PC-9 (cell line): ENCODE data around the gene ENG. TPM values are rescaled to one million over a fixed set of nuclear protein-coding genes. Genes with fewer than 3 reads are reported as not detected.

ENCODE experiments used
- BruUV-seq: library from RNA; stranded (reverse); fragments of 400-500 nt; replicated peaks from 2 replicates; lab custom pipeline; 2021; lab: Mats Ljungman, UMichigan
- CTCF ChIA-PET: fragments of 300-600 bp; sonication (Branson Sonifier 250); formaldehyde crosslinking; loops from one replicate; lab custom pipeline; 2022; ENCODE audit warnings: antibody characterized with exemption; lab: Charles Lee
- POLR2A ChIA-PET: fragments of 300-600 bp; sonication (Branson Sonifier 250); formaldehyde crosslinking; loops from one replicate; lab custom pipeline; 2022; ENCODE audit warnings: antibody characterized with exemption; ENCODE audit not compliant: unreplicated experiment; lab: Charles Lee
- DNase-seq, 2 experiments: peaks; one replicate each; pipeline versions ENCODE4 v3.0.0 to v3.0.0-alpha.2; 2015 to 2022; ENCODE audit warnings: mixed read lengths in 1 of 2
- H2AFZ ChIP-seq: fragments of 200-600 bp; sonication (generic); 2 replicates; pipeline ENCODE4 v1.8.1; 2017; ENCODE audit warnings: antibody characterized with exemption
- H3F3A ChIP-seq: fragments of 200-600 bp; sonication (generic); 2 replicates; pipeline ENCODE4 v1.8.1; 2017; ENCODE audit warnings: antibody characterized with exemption, mild to moderate bottlenecking, low read depth; ENCODE audit not compliant: insufficient read depth
- H3K27ac ChIP-seq: fragments of 200-600 bp; sonication (generic); 2 replicates; pipeline ENCODE4 v1.6.1; 2016; ENCODE audit warnings: mixed run types
- H3K27me3 ChIP-seq: fragments of 200-600 bp; sonication (generic); 2 replicates; pipeline ENCODE4 v1.6.1; 2016; ENCODE audit warnings: low read depth, mixed run types; ENCODE audit not compliant: insufficient read depth
- H3K36me3 ChIP-seq: fragments of 200-600 bp; sonication (generic); 2 replicates; pipeline ENCODE4 v1.6.1; 2016; ENCODE audit warnings: low read depth, mixed run types
- H3K4me1 ChIP-seq: fragments of 200-600 bp; sonication (generic); replicated peaks from 2 replicates; pipeline ENCODE4 v1.6.1; 2016; ENCODE audit warnings: mixed run types; ENCODE audit not compliant: insufficient read depth
- H3K4me2 ChIP-seq: fragments of 200-600 bp; sonication (generic); 2 replicates; pipeline ENCODE4 v1.6.1; 2017; ENCODE audit warnings: mixed run types
- H3K4me3 ChIP-seq: fragments of 200-600 bp; sonication (generic); 2 replicates; pipeline ENCODE4 v1.6.1; 2016; ENCODE audit warnings: mixed run types
- H3K79me2 ChIP-seq: fragments of 200-600 bp; sonication (generic); 2 replicates; pipeline ENCODE4 v1.6.1; 2017; ENCODE audit warnings: low read depth, mixed run types
- H3K9me2 ChIP-seq: fragments of 200-600 bp; sonication (generic); 2 replicates; pipeline ENCODE4 v1.8.1; 2017; ENCODE audit warnings: mild to moderate bottlenecking; ENCODE audit not compliant: insufficient read depth
- H3K9me3 ChIP-seq: fragments of 200-600 bp; sonication (generic); 2 replicates; pipeline ENCODE4 v1.8.1; 2016; ENCODE audit warnings: low read depth; ENCODE audit not compliant: insufficient read depth
- H4K20me1 ChIP-seq: fragments of 200-600 bp; sonication (generic); 2 replicates; pipeline ENCODE4 v1.8.1; 2017; ENCODE audit not compliant: insufficient read depth
- CTCF ChIP-seq: fragments of 200-600 bp; sonication (generic); conservative IDR thresholded peaks from 2 replicates; pipeline ENCODE4 v1.6.1; 2017; ENCODE audit warnings: mixed run types, antibody characterized with exemption, mild to moderate bottlenecking, moderate library complexity
- EZH2 ChIP-seq: fragments of 200-600 bp; sonication (generic); IDR thresholded peaks from 2 replicates; pipeline ENCODE4 v1.8.0; 2017; ENCODE audit warnings: antibody characterized with exemption, low read depth
- intact Hi-C: fragments of 100-400 bp; cut with micrococcal nuclease; formaldehyde crosslinking; loops from one replicate; pipeline ENCODE4 v1.10.0; 2022; ENCODE audit not compliant: unreplicated experiment
- total RNA-seq: library from RNA; stranded (reverse); gene quantifications from 2 replicates; pipeline ENCODE4 v1.2.3, GENCODE V29; 2021

ENG gene
- total RNA-seq, 1 experiment from 2014 or later = 23.1 TPM

- H3K36me3 ChIP-seq = peaks cover 19% of the 10 kb centered on the region
- no TSS peak for BruUV-seq
- peaks cover 39% of the 10 kb centered on the region for H3K79me2 ChIP-seq
- peak within 1 kb of the TSS; percentile 96 for H3K27ac ChIP-seq
- no peaks in the 10 kb centered on the region for H3K27me3 ChIP-seq
- TF ChIP-seq EZH2 = no peak
- TF ChIP-seq CTCF = no peak
- peak within 1 kb of the TSS; percentile 67 for H2AFZ ChIP-seq
- peaks cover 15% of the 10 kb centered on the region for H4K20me1 ChIP-seq
- H3K4me1 ChIP-seq = peaks cover 48% of the 10 kb centered on the region
- CTCF ChIA-PET = no interaction called here
- H3K9me2 ChIP-seq = no peaks in the 10 kb centered on the region
- POLR2A ChIA-PET = interaction anchor here (1.0 kb wide), 1 partner anchor 17 kb away, joined by 3 read pairs; the partner anchor contains the start of gene CDK9
- peak within 1 kb of the TSS; percentile 86 for H3K4me3 ChIP-seq
- peaks cover 58% of the 10 kb centered on the region for H3F3A ChIP-seq
- peak within 1 kb of the TSS; percentile 88 for H3K4me2 ChIP-seq
- DNase-seq = peak; percentile 66 to 90
- intact Hi-C loops = loop anchor here (1.0 to 5.0 kb wide), 4 partner anchors 17 to 69 kb away; partner anchors contain the start of genes CDK9 and ENG
- no peaks in the 10 kb centered on the region for H3K9me3 ChIP-seq
These were observed 51.6 kb downstream of the ENG start, which contains the start of gene FPGS for GRCh38 chr9:127802576-127803443. Gene FPGS (plus strand): TSS chr9:127802882. CDS start chr9:127802925, 43 bp downstream.

- Histone ChIP-seq H3F3A (peaks cover 56% of the 10 kb centered on the region), H3K36me3 (peaks cover 19% of the 10 kb centered on the region), H3K9me3 (no peaks in the 10 kb centered on the region), H3K4me1 (peaks cover 48% of the 10 kb centered on the region), H4K20me1 (peaks cover 9% of the 10 kb centered on the region), H3K79me2 (peaks cover 37% of the 10 kb centered on the region), H2AFZ (no peak overlapping the region), H3K27me3 (no peaks in the 10 kb centered on the region), H3K4me3 (peak overlapping the region; percentile 86; the same call in 1 of the 2 replicates), H3K27ac (peak overlapping the region; percentile 85), H3K9me2 (no peaks in the 10 kb centered on the region), H3K4me2 (peak overlapping the region; percentile 88)
- DNase-seq = no peak
- ChIA-PET CTCF (no interaction called here), POLR2A (interaction anchor here (0.5 to 0.6 kb wide), 2 partner anchors 67 to 578 kb away, joined by 3 to 4 read pairs; partner anchors contain the start of gene TOR2A)
- TSS peak; percentile 78 for BruUV-seq
- intact Hi-C loops = loop anchor here (5.0 kb wide), 2 partner anchors 60 to 70 kb away; no protein-coding TSS in a partner anchor
- TF ChIP-seq CTCF (no peak; the same call in 1 of the 2 replicates), EZH2 (no peak)
These were observed 52.4 kb downstream of the ENG start for GRCh38 chr9:127801955-127802575.

GRCh38 chr9:127796852-127797370 is 57.5 kb downstream of the ENG start:
- Histone ChIP-seq H2AFZ (no peak overlapping the region), H3K36me3 (no peaks in the 10 kb centered on the region), H3K9me3 (no peaks in the 10 kb centered on the region), H3K4me3 (no peak overlapping the region), H3K9me2 (no peaks in the 10 kb centered on the region), H3K79me2 (no peaks in the 10 kb centered on the region; the same call in 1 of the 2 replicates), H3K4me2 (no peak overlapping the region), H3K4me1 (peaks cover 27% of the 10 kb centered on the region), H3K27ac (no peak overlapping the region), H3K27me3 (no peaks in the 10 kb centered on the region), H3F3A (peaks cover 71% of the 10 kb centered on the region), H4K20me1 (peaks cover 9% of the 10 kb centered on the region; the same call in 1 of the 2 replicates)
- intact Hi-C loops = no loop called here
- BruUV-seq = no TSS peak
- DNase-seq = no peak
- ChIA-PET CTCF (no interaction called here), POLR2A (no interaction called here)
- TF ChIP-seq EZH2 (no peak), CTCF (no peak)
